Activated T-cell treated with anti-CD3 and anti-CD28 coated beads for 48 hours (primary cell): ENCODE results near the gene NAP1L5.

Experiments used
- DNase-seq: peaks from one replicate; pipeline ENCODE4 v3.0.0-alpha.2; 2020; ENCODE audit warnings: low read depth

Gene NAP1L5

DNA sequence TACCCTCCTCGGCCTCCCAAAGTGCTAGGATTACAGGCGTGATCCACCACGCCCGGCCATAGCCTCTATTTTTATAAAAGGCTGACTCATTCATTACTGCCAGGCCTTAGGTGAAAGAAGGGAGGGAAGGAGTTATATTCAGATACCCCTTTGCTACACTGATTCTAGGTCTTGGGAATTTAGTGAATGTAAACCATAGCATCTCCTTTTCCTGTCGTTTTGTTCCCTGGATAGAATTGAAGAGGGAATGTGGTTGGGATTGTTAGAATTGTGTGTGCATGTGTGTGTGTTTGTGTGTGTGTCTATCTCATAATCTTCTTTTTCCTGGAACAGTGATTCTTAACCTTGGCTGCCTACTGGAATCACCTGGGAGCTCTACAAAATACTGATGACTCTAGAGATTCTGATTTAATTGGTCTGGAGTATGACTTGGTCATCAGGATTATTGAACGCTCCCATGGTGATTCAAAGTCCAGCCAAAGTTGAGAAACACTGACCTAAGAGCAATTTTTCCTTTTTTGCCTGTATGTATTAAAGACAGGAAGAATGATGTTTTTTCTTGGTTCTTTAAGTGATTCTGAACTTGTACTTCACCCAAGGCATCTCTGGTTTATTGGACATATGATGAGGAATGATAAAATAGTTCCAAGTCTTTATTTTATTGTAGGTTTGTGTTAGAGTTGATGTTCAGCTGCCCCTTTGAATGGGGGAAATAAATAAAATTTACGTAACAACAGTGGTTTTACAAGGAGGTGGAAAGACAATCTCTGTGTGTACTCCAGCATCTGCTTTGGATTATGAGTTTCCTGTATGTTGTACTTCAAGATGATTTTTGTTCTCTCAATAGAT is 37.0 kb downstream of the NAP1L5 start:
- DNase-seq, result no peak

DNA sequence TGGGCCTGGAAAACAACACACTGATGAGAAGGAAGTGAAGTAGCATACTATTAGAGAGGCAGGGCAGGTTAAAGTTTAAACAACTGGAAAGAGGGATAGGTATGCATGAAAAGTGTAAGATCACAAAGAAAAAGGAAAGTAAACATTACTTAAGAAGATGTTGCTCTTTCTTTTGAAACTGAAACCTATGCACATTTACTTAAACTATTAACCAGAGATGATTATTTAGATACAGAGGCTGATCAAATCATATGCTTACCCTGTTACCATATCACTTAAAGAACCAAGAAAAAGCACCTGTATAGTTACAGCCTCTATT is 37.8 kb downstream of the NAP1L5 start:
- no peak for DNase-seq

DNA sequence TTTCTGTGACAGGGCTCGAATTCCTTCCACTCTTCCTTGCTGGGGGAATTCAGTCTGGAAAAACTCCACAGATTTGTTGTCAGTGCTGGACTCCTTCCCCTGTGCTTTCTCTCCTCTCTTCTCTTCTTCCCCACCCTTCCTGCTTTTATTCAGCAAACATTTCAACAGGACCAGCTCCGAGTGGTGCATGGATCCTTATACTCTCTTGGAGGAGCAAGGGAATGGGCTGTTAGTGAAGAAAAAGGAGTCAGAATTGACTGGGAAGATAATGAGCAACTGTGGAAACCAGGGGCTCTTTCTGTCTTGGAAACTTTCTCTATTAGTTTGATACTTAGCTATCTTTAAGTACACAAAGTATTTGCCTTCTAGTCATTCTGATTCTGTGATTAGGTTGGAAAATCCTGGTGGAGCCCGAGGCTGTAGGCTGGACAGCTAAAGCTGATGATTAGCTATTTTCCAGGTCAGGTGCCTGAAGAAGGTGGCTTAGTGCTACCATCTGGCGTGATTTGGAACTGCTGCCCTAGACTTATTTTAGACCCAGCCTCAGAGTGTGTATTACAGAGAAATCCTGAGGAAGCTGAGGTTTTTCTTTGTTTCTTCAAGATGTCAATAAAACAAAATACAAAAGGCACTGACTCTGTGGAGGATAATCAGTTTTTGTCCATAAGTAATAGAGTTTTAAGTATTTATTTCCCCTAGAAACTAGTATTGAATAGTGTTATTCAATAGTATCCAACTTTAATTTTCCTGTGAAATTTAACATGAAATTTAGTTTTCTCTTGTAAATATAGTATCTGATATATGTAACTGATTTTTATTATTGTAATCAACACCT is 38.4 kb downstream of the NAP1L5 start:
- no peak for DNase-seq

DNA sequence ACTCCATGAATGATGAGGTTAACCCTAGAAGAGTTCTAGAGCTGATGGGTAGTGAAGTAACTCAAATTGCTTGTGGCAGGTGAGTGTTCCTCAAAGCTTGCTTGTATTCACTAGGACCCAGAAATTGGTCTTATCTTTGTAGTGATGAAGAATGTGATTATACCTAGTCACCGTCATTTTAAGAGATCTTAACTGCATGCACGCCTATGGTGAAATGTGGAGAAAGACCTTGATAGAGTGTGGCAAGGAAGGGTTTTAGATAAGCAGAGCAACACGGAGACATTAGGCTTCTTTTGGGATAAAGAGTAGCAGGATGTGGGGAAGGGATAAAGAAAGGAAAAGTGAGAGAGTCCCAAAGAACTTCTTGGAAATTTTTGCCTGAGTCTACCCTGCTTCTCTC is 42.4 kb downstream of the NAP1L5 start:
- DNase-seq, result no peak

DNA sequence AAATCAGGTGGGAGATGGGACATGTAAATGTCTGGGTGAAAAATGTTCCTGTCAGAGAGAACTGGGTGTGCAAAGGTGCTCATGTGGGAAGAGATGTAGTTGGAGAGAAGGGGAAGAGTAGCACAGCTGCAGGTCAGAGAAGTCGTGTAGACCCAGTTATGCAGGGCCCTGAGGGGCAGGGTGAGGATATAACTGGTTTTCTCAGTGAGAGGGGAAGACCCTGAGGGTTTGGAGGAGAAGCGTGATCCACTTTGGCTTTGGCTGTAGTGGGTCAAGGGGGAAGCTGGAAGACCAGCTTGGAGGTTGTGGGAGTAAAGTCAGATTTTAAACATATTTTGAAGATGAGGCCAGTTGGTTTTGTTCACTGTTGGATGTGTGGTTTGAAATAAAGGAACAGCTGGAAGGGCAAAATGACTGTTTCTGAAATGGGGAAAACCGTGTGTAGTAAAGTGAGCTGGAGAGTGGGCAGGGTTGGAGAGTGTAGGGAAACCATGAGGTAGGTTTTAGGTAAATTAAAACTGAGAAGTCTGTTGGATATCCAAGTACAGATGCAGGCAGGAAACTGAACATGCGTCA is 44.2 kb downstream of the NAP1L5 start:
- no peak for DNase-seq

DNA sequence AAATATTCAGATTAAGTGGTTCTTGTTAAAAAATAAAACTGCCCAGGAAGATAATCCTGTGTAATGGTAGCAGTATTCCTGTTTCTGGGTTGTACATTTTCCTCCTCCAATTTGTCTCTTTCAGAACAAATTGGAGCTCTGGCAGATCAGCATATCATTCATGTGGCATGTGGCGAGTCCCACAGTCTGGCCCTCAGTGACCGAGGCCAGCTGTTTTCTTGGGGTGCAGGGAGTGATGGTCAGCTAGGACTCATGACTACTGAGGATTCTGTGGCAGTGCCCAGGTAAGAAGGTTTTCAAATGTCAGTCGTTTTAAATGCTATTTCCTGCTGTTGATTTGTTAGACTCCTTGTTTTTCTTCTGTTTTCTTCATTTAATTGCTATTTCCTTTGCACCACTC is 47.9 kb downstream of the NAP1L5 start:
- DNase-seq, result no peak

DNA sequence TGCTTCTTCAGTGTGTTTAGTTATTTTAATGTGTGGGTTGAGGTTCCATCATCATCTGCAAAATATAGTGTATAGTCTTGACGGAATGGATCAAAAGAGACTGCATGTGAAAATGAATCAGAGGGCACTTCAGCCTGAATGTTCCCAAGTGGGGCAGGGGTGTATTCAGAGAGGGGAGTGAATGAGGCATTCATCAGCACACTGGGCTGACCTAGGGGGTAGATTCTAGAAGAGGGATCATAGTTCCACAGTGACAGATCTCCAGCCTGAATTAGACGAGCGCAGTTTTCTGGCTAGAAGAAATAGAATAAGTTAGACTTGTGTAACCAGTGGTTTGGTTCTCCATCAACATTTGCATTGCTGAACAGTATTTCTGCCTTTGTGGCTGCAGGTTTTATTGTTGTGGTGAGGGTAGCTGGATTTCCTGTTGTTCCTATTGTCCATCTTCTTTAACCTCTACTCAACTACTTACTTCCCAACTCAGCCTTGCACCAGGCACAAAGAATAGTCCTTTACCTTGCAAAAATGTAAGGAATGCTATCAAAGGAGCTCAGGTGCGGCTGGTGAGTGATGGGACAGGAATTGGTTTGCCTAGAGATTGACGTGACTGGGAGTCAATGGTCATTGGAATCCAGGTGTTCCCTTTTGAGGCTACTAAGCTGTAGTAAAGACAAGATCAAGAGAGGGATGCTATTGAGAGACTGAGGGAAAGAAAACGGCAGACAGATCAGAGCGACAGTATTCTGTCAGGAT is 50.9 kb downstream of the NAP1L5 start:
- no peak for DNase-seq

DNA sequence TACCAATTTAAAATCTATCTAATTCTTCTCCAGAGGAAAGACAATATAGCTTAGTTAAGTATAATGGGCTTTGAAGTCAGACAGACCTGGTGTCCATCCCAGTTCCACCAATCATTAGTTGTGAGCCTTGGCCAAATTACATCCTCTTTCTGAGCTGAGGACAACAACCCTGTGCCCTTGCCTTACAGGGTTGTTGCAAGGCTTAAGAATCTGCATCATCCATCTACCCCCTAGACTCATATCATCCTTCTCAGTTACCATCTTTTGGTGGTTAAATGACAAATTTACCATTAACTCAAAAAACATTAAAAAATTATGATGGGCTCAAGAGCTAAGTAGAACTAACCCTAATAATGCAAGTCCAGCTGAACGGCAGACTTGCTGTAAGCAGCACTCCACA is 51.6 kb downstream of the NAP1L5 start:
- DNase-seq, result no peak
